A549 (cell line): Measurements from ENCODE around the gene NDFIP1.

Source experiments
- CHD2 ChIP-seq: fragments of 150-350 bp; IDR thresholded peaks from 2 replicates; pipeline ENCODE4 v1.6.1; 2014; ENCODE audit warnings: low read length; ENCODE audit not compliant: partially characterized antibody
- EHF ChIP-seq: fragments of 250-450 bp; sonication (Bioruptor Pico); IDR thresholded peaks from 2 replicates; pipeline ENCODE4 v1.5.0; 2020; ENCODE audit warnings: mild to moderate bottlenecking
- EP300 ChIP-seq, 2 experiments: fragments of >200 bp; sonication (Bioruptor Twin); formaldehyde crosslinking; IDR thresholded peaks; 2 replicates in 1 of 2; 3 replicates in 1 of 2; pipeline ENCODE4 v1.6.1; 2016 to 2017
- ESRRA ChIP-seq: fragments of 150-350 bp; IDR thresholded peaks from 2 replicates; pipeline ENCODE4 v1.6.1; 2014; ENCODE audit warnings: mild to moderate bottlenecking, low read length, borderline replicate concordance
- FOSB ChIP-seq: fragments of 250-450 bp; sonication (Bioruptor Pico); IDR thresholded peaks from 2 replicates; pipeline ENCODE4 v1.5.0; 2020; ENCODE audit warnings: mild to moderate bottlenecking, moderate library complexity
- NFE2L2 ChIP-seq: fragments of 150-350 bp; conservative IDR thresholded peaks from 2 replicates; pipeline ENCODE4 v1.6.1; 2014; ENCODE audit warnings: low read length
- POLR2A ChIP-seq: IDR thresholded peaks from 2 replicates; pipeline ENCODE4 v1.6.1; 2012; ENCODE audit warnings: mild to moderate bottlenecking, low read length
- RAD21 ChIP-seq, 2 experiments: fragments of >200 bp in 1 of 2; sonication (Bioruptor Twin) in 1 of 2; formaldehyde crosslinking in 1 of 2; IDR thresholded peaks in 1 of 2; conservative IDR thresholded peaks in 1 of 2; 2 replicates in 1 of 2; 3 replicates in 1 of 2; pipeline ENCODE4 v1.6.1; 2012 to 2018; ENCODE audit warnings: inconsistent platforms in 1 of 2
- RCOR1 ChIP-seq: fragments of 150-350 bp; IDR thresholded peaks from 2 replicates; pipeline ENCODE4 v1.6.1; 2014; ENCODE audit warnings: antibody characterized with exemption, low read length, low read depth
- RFX5 ChIP-seq: fragments of 450-650 bp; IDR thresholded peaks from 2 replicates; pipeline ENCODE4 v1.7.1; 2014; ENCODE audit warnings: antibody characterized with exemption, mild to moderate bottlenecking, moderate library complexity
- TF ChIP-seq, protein P1 (sequence below): fragments of >200 bp; sonication (Bioruptor Twin); formaldehyde crosslinking; IDR thresholded peaks from 3 replicates; pipeline ENCODE4 v1.5.1; 2016
- TF ChIP-seq, protein P2 (sequence below): IDR thresholded peaks from 2 replicates; pipeline ENCODE4 v1.6.1; 2012
- TF ChIP-seq, protein P3 (sequence below): IDR thresholded peaks from 2 replicates; pipeline ENCODE4 v1.6.1; 2012; ENCODE audit warnings: low read depth, borderline replicate concordance

DNA sequence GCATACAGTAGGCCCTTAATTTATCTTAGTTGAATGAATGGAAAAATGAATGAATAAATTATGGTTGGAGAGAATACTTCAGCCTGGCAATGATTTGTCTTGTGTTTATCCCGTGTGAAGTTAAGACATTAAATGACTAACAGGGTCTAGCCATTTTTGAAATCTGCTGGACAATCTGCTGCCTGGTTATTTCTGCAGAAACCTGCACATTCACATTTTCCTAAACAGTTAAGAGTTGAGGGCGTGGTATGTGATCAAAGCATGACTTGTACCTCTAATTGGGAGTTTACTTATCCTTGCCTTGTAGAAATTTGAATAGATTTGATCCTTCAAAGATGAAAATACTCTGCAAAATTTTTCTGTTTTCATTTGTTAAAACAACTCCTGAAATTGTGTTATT is 34.6 kb upstream of the NDFIP1 start:
- TF ChIP-seq RFX5 = no peak
- TF ChIP-seq, protein P1, sequence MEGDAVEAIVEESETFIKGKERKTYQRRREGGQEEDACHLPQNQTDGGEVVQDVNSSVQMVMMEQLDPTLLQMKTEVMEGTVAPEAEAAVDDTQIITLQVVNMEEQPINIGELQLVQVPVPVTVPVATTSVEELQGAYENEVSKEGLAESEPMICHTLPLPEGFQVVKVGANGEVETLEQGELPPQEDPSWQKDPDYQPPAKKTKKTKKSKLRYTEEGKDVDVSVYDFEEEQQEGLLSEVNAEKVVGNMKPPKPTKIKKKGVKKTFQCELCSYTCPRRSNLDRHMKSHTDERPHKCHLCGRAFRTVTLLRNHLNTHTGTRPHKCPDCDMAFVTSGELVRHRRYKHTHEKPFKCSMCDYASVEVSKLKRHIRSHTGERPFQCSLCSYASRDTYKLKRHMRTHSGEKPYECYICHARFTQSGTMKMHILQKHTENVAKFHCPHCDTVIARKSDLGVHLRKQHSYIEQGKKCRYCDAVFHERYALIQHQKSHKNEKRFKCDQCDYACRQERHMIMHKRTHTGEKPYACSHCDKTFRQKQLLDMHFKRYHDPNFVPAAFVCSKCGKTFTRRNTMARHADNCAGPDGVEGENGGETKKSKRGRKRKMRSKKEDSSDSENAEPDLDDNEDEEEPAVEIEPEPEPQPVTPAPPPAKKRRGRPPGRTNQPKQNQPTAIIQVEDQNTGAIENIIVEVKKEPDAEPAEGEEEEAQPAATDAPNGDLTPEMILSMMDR = no peak
- no peak for TF ChIP-seq NFE2L2
- TF ChIP-seq POLR2A = no peak
- TF ChIP-seq RAD21 (conservative IDR thresholded peaks at IDR 0.05 in 1 of 2, IDR thresholded peaks at IDR 0.05 in 1 of 2) = no peak
- TF ChIP-seq, protein P2, sequence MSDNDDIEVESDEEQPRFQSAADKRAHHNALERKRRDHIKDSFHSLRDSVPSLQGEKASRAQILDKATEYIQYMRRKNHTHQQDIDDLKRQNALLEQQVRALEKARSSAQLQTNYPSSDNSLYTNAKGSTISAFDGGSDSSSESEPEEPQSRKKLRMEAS = no peak
- TF ChIP-seq EHF (CRISPR knock-in tag) = no peak
- TF ChIP-seq ESRRA = no peak
- TF ChIP-seq FOSB (CRISPR knock-in tag) = no peak
- no peak for TF ChIP-seq RCOR1
- TF ChIP-seq, protein P3, sequence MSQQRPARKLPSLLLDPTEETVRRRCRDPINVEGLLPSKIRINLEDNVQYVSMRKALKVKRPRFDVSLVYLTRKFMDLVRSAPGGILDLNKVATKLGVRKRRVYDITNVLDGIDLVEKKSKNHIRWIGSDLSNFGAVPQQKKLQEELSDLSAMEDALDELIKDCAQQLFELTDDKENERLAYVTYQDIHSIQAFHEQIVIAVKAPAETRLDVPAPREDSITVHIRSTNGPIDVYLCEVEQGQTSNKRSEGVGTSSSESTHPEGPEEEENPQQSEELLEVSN = no peak
- TF ChIP-seq CHD2 = no peak
- no peak for TF ChIP-seq EP300 (IDR thresholded peaks at IDR 0.05)
